SK-N-MC (cell line): ENCODE data around the gene PTGDS.

Experiments
- DNase-seq: peaks from one replicate; pipeline ENCODE4 v3.0.0-alpha.2; 2011; ENCODE audit warnings: low read depth, low spot score
- H3K27ac ChIP-seq: fragments of 200-600 bp; sonication (generic); 2 replicates; pipeline ENCODE4 v1.5.1; 2016; ENCODE audit warnings: mixed run types
- H3K36me3 ChIP-seq: fragments of 200-600 bp; sonication (generic); 2 replicates; pipeline ENCODE4 v1.6.1; 2017; ENCODE audit warnings: antibody characterized with exemption, low read length, mixed read lengths; ENCODE audit not compliant: insufficient read depth
- H3K4me3 ChIP-seq: fragments of 200-600 bp; sonication (generic); 2 replicates; pipeline ENCODE4 v1.5.1; 2016
- H3K9ac ChIP-seq: fragments of 200-600 bp; sonication (generic); 2 replicates; pipeline ENCODE4 v1.8.0; 2017; ENCODE audit warnings: mixed run types, mixed read lengths; ENCODE audit not compliant: insufficient read length
- H3K9me3 ChIP-seq: fragments of 200-600 bp; sonication (generic); 2 replicates; pipeline ENCODE4 v1.6.1; 2017; ENCODE audit warnings: low read depth, mild to moderate bottlenecking, antibody characterized with exemption, low read length, moderate library complexity, mixed read lengths
- EZH2 ChIP-seq: fragments of 200-600 bp; sonication (generic); IDR thresholded peaks from one replicate; pipeline ENCODE4 v1.6.1; 2017; ENCODE audit warnings: antibody characterized with exemption
- FOXP2 ChIP-seq: optimal IDR thresholded peaks from 2 replicates; pipeline ENCODE3; 2011; ENCODE audit warnings: mild to moderate bottlenecking, moderate library complexity; ENCODE audit not compliant: insufficient read depth; ENCODE audit errors: extremely low read length, control extremely low read depth
- POLR2AphosphoS5 ChIP-seq: IDR thresholded peaks from 2 replicates; pipeline ENCODE4 v1.6.1; 2012; ENCODE audit warnings: mild to moderate bottlenecking, low read depth, low read length, borderline replicate concordance

PTGDS gene

DNA sequence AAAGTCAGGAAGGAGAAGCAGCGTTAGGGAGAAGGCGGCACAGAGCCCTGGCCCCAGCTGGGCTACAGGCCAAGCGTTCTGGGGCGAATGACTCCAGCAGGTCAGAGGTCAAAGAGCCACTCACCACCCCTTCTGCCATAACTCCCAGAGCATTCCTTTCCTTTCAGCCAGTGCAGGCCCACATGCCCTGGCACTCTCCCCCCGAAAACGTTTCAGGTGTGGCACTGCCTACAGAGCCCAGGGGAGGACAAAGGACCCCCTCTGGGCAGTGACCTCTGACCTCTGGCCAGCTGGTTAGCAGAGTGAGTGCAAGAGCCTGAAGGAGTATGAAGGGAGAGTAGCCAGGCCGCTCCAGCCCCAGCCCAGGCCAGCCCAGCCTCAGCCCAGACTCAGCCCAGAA, 45.9 kb downstream of the PTGDS start:
- TF ChIP-seq FOXP2, result no peak
- no peak for TF ChIP-seq POLR2AphosphoS5
- no peak for TF ChIP-seq EZH2
- no peak overlapping the region for H3K9ac ChIP-seq
- no peak overlapping the region for H3K4me3 ChIP-seq
- no peaks in the 10 kb centered on the region for H3K9me3 ChIP-seq
- no peak for DNase-seq
- H3K27ac ChIP-seq, result no peak overlapping the region
- H3K36me3 ChIP-seq, result no peaks in the 10 kb centered on the region

- TF ChIP-seq EZH2 (no peak), POLR2AphosphoS5 (no peak), FOXP2 (no peak)
- Histone ChIP-seq H3K9ac (no peak overlapping the region), H3K9me3 (no peaks in the 10 kb centered on the region), H3K4me3 (no peak overlapping the region), H3K27ac (no peak overlapping the region), H3K36me3 (no peaks in the 10 kb centered on the region)
- no peak for DNase-seq
Measured at GRCh38 chr9:137023583-137023991, 46.3 kb downstream of the PTGDS start.

- Histone ChIP-seq H3K9me3 (no peaks in the 10 kb centered on the region), H3K9ac (no peak overlapping the region), H3K27ac (no peak overlapping the region), H3K4me3 (no peak overlapping the region), H3K36me3 (no peaks in the 10 kb centered on the region)
- DNase-seq, result no peak
- TF ChIP-seq POLR2AphosphoS5 (no peak), FOXP2 (no peak), EZH2 (no peak)
Measured at GRCh38 chr9:137025517-137025966, 48.2 kb downstream of the PTGDS start.

DNA sequence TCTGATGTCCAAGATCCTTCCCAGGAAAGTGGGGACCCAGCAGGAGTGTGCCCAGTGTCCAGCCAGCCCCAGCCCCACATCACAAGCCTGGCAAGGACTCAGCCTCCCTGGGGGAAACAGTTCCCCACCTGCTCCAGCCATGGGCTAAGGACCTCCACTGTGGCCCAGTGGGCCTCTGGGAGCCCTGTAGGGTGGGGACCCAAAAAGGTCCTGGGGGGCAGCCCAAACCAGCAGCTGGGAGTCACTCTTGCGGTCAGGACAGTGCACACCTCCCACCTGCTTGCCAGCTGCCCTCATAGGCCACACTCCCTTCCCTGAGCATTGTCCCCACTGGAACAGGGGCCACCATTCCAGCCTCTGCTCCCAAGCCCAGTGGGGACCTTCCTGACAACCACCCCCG, 49.1 kb downstream of the PTGDS start:
- Histone ChIP-seq H3K27ac (no peak overlapping the region), H3K9me3 (no peaks in the 10 kb centered on the region), H3K36me3 (no peaks in the 10 kb centered on the region), H3K9ac (no peak overlapping the region), H3K4me3 (no peak overlapping the region)
- TF ChIP-seq EZH2 (no peak), POLR2AphosphoS5 (no peak), FOXP2 (no peak)
- no peak for DNase-seq

DNA sequence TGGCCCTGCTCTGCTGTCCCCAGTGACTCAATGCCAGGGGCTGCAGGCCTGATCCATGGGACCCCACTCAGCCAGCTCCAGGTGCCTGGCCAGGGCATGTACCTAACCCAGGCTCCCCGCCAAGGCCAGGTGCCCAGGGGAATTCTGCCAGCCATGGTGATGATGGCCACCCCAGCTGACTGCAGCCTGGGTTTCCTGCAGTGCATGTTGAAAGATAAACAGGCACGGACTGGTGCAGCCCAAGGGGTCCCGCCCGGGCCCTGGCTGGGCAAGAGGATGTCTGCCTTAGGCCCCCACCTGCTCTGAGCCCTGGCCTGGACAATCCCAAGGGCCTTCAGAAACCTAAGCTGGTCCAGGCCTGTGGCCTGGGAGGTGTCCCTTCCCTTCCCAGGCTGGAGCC, 49.5 kb downstream of the PTGDS start:
- Histone ChIP-seq H3K27ac (no peak overlapping the region), H3K4me3 (peak overlapping the region; percentile 75), H3K9ac (no peak overlapping the region), H3K9me3 (no peaks in the 10 kb centered on the region), H3K36me3 (no peaks in the 10 kb centered on the region)
- TF ChIP-seq EZH2, result no peak
- no peak for TF ChIP-seq POLR2AphosphoS5
- TF ChIP-seq FOXP2, result no peak
- no peak for DNase-seq

DNA sequence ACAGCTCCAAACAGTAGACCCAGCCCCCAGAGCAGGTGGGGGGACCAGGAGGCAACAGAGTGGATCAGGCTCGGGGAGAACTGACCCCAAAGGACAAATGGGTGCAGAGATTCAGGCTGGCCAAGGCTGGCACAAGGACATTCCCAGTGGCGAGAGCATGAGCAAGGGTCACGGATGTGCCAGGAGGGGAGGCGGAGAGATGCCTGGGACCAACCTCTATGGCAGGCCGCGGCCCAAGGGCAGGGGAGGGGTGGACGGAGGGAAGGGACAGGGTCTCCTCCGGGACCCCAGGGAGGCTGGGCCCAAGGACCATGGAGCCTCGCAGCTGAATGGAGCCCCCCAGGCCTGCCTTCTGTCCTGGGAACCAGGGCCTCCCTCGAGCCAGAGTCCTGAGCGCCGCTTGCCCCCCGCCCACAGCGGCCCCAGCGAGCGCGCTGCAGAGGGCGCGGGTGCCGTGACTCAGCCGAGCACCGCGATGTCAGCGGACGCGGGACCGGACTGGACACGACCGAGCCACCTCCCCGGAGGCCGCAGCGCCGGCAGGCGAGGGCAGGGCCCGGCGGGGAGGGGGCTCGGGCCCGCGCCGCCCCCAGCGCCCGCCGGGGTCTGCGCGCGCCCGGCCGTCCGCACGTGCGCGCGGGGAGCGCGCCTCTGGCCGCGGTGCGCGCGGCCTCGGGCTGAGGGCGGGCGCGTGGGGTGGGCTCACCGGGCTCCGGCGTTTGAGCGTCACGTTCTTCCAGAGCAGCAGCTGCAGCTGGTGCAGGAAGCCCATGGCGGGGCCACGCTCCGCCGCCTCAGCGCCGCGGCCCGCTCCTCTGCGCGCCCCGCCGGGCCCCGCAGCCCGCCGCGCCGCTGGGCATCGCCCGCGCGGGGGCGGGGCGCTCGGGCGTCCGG, 50.3 kb downstream of the PTGDS start, which contains the start of gene ABCA2:
Gene ABCA2, minus strand, starts transcription at position 869 of the 894 bp plus-strand sequence. Its CDS starts 97 bp downstream, at position 772.
- H3K9ac ChIP-seq, result peak within 1 kb of the TSS; percentile 67
- no peaks in the 10 kb centered on the region for H3K36me3 ChIP-seq
- no peak within 1 kb of the TSS for H3K27ac ChIP-seq
- TF ChIP-seq EZH2, result no peak
- TF ChIP-seq POLR2AphosphoS5, result no peak
- no peak for TF ChIP-seq FOXP2
- H3K4me3 ChIP-seq, result peak within 1 kb of the TSS; percentile 85
- DNase-seq, result no peak
- H3K9me3 ChIP-seq, result no peaks in the 10 kb centered on the region

- no peak for DNase-seq
- Histone ChIP-seq H3K4me3 (peak overlapping the region; percentile 85), H3K36me3 (no peaks in the 10 kb centered on the region), H3K9me3 (no peaks in the 10 kb centered on the region), H3K9ac (peak overlapping the region; percentile 67), H3K27ac (no peak overlapping the region)
- TF ChIP-seq EZH2, result no peak
Measured at GRCh38 chr9:137028263-137029057, 51.2 kb downstream of the PTGDS start.

DNA sequence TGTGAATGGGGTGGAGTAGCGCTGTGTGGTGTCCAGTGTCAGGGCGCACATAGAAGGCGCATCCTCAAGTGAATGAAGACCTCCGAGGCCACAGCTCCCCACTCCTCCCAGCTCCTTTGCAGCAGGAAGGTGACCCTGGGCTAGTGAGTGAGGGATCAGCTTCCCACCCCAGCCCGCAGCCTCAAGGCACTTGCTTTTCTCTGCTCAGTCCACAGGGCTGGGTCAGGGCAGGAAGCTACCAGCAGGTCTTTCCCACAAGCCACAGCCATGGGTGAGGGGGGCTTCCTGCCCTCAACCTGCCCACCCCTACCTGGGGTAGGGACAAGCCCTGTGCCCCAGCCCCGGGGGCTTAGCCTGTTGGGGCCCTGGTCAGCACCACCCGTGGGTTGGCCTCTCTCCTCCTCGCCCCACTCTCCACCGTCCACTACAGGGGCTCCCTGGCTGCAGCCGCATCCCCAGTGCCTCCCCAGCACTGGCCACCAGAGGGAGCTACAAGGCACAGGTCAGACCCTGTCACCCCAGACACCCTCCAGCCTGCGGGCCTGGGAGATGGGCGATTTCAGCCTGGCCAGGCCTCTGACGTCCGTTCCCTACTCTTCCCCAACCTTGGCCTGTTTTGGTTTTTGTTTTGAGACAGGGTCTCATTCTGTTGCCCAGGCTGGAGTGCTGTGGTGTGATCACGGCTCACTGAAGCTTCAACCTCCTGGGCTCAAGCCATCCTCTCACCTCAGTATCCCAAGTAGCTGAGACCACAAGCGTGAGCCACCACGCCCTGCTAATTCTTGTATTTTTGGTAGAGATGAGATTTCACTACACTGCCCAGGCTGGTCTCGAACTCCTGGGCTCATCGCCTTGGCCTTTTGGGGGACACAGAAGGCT, 52.0 kb downstream of the PTGDS start:
- H3K9ac ChIP-seq, result no peak overlapping the region

More for the DNA sequence above, 52.0 kb downstream of the PTGDS start:
- Histone ChIP-seq H3K4me3 (peak overlapping the region; percentile 85), H3K36me3 (no peaks in the 10 kb centered on the region), H3K27ac (no peak overlapping the region), H3K9me3 (no peaks in the 10 kb centered on the region)
- no peak for TF ChIP-seq EZH2
- TF ChIP-seq POLR2AphosphoS5, result no peak
- no peak for TF ChIP-seq FOXP2
- DNase-seq, result no peak
